ENCODE data around the gene CPEB4. TPM values are rescaled to one million over a fixed set of nuclear protein-coding genes. Genes with fewer than 3 reads are reported as not detected.

CPEB4 gene
- total RNA-seq, 1 experiment from 2014 or later, result 86.7 TPM

- TF ChIP-seq CTCF (IDR thresholded peaks at IDR 0.05; ENCODE audit: unreplicated experiment), result no peak
- H3K9me3 Mint-ChIP-seq (ENCODE audit: unreplicated experiment), result no peaks in the 10 kb centered on the region
- H3K4me1 Mint-ChIP-seq (ENCODE audit: insufficient read depth, unreplicated experiment), result peaks cover 41% of the 10 kb centered on the region
- intact Hi-C loops (cut with micrococcal nuclease), result loop anchor here (5.0 kb wide), 1 partner anchor 39 kb away; the partner anchor contains the start of gene CPEB4
- peaks cover 48% of the 10 kb centered on the region for H3K36me3 Mint-ChIP-seq (ENCODE audit: insufficient read depth, unreplicated experiment)
- ChIA-PET CTCF (interaction anchor here (0.7 to 3.1 kb wide), 18 partner anchors 10 to 308 kb away, joined by 3 to 13 read pairs (median 5); no protein-coding TSS in a partner anchor), POLR2A (interaction anchor here (0.6 to 2.8 kb wide), 10 partner anchors 10 to 1623 kb away, joined by 3 to 13 read pairs (median 4); partner anchors contain the start of genes BOD1 and SFXN1)
- no peak overlapping the region for H3K4me3 Mint-ChIP-seq (ENCODE audit: unreplicated experiment)
- peak; percentile 38 for DNase-seq (ENCODE audit: unreplicated experiment)
- no peaks in the 10 kb centered on the region for H3K27me3 Mint-ChIP-seq (ENCODE audit: insufficient read depth, unreplicated experiment)
- H3K27ac Mint-ChIP-seq (ENCODE audit: low read depth, unreplicated experiment), result no peak overlapping the region
- BruUV-seq (replicated peaks), result no TSS peak
Observed at GRCh38 chr5:173926359-173926758, 38.2 kb downstream of the CPEB4 start.

GRCh38 chr5:173928871-173929574, 40.9 kb downstream of the CPEB4 start:
- ChIA-PET CTCF (interaction anchor here (0.6 to 1.5 kb wide), 4 partner anchors 133 to 529 kb away, joined by 3 to 5 read pairs (median 4); no protein-coding TSS in a partner anchor), POLR2A (interaction anchor here (0.6 to 1.4 kb wide), 6 partner anchors 10 to 163 kb away, joined by 3 to 5 read pairs (median 4); no protein-coding TSS in a partner anchor)
- intact Hi-C loops (cut with micrococcal nuclease), result loop anchor here (5.0 kb wide), 1 partner anchor 42 kb away; the partner anchor contains the start of gene CPEB4
- peak; percentile 20 for DNase-seq (ENCODE audit: unreplicated experiment)
- H3K27ac Mint-ChIP-seq (ENCODE audit: low read depth, unreplicated experiment), result no peak overlapping the region
- peaks cover 59% of the 10 kb centered on the region for H3K36me3 Mint-ChIP-seq (ENCODE audit: insufficient read depth, unreplicated experiment)
- H3K27me3 Mint-ChIP-seq (ENCODE audit: insufficient read depth, unreplicated experiment), result no peaks in the 10 kb centered on the region
- H3K4me1 Mint-ChIP-seq (ENCODE audit: insufficient read depth, unreplicated experiment), result peaks cover 40% of the 10 kb centered on the region
- no peaks in the 10 kb centered on the region for H3K9me3 Mint-ChIP-seq (ENCODE audit: unreplicated experiment)
- BruUV-seq (replicated peaks), result no TSS peak
- no peak overlapping the region for H3K4me3 Mint-ChIP-seq (ENCODE audit: unreplicated experiment)
- TF ChIP-seq CTCF (IDR thresholded peaks at IDR 0.05; ENCODE audit: unreplicated experiment), result no peak

GRCh38 chr5:173932695-173933139, 44.6 kb downstream of the CPEB4 start:
- intact Hi-C loops (cut with micrococcal nuclease), result no loop called here
- ChIA-PET POLR2A (interaction anchor here (0.5 to 1.1 kb wide), 6 partner anchors 8 to 517 kb away, joined by 3 to 6 read pairs (median 4); partner anchors contain the start of gene BOD1), CTCF (interaction anchor here (0.6 to 1.8 kb wide), 4 partner anchors 8 to 317 kb away, joined by 3 to 6 read pairs (median 4); no protein-coding TSS in a partner anchor)
- DNase-seq (ENCODE audit: unreplicated experiment), result no peak
- no peak overlapping the region for H3K4me3 Mint-ChIP-seq (ENCODE audit: unreplicated experiment)
- no peak for TF ChIP-seq CTCF (IDR thresholded peaks at IDR 0.05; ENCODE audit: unreplicated experiment)
- no peaks in the 10 kb centered on the region for H3K9me3 Mint-ChIP-seq (ENCODE audit: unreplicated experiment)
- H3K36me3 Mint-ChIP-seq (ENCODE audit: insufficient read depth, unreplicated experiment), result peaks cover 49% of the 10 kb centered on the region
- H3K4me1 Mint-ChIP-seq (ENCODE audit: insufficient read depth, unreplicated experiment), result peaks cover 15% of the 10 kb centered on the region
- no peak overlapping the region for H3K27ac Mint-ChIP-seq (ENCODE audit: low read depth, unreplicated experiment)
- H3K27me3 Mint-ChIP-seq (ENCODE audit: insufficient read depth, unreplicated experiment), result no peaks in the 10 kb centered on the region
- BruUV-seq (replicated peaks), result no TSS peak

GRCh38 chr5:173933901-173934300, 45.8 kb downstream of the CPEB4 start:
- Mint-ChIP-seq H3K27ac (ENCODE audit: low read depth, unreplicated experiment) (no peak overlapping the region), H3K27me3 (ENCODE audit: insufficient read depth, unreplicated experiment) (no peaks in the 10 kb centered on the region), H3K36me3 (ENCODE audit: insufficient read depth, unreplicated experiment) (peaks cover 40% of the 10 kb centered on the region), H3K4me1 (ENCODE audit: insufficient read depth, unreplicated experiment) (peaks cover 9% of the 10 kb centered on the region), H3K4me3 (ENCODE audit: unreplicated experiment) (no peak overlapping the region), H3K9me3 (ENCODE audit: unreplicated experiment) (no peaks in the 10 kb centered on the region)
- intact Hi-C loops (cut with micrococcal nuclease), result no loop called here
- POLR2A ChIA-PET, result no interaction called here
- TF ChIP-seq CTCF (IDR thresholded peaks at IDR 0.05; ENCODE audit: unreplicated experiment), result no peak
- no peak for DNase-seq (ENCODE audit: unreplicated experiment)
- no TSS peak for BruUV-seq (replicated peaks)
- CTCF ChIA-PET, result interaction anchor here (0.7 to 1.8 kb wide), 3 partner anchors 9 to 316 kb away, joined by 3 to 4 read pairs (median 4); no protein-coding TSS in a partner anchor

Data from MCF 10A (cell line).